Trophoblast cell (in vitro differentiated cells and primary cell): ENCODE measurements around the gene SOD2.

Source experiments
- DNase-seq, 2 donors: peaks; one replicate each; pipeline ENCODE4 v3.0.0-alpha.2; 2016
- H2AFZ ChIP-seq: 2 replicates; pipeline ENCODE4 v1.6.1; 2013; ENCODE audit warnings: low read length, moderate library complexity, mild to moderate bottlenecking; ENCODE audit not compliant: insufficient read depth, poor library complexity
- H2AK5ac ChIP-seq: 2 replicates; pipeline ENCODE4 v1.6.1; 2013; ENCODE audit warnings: mild to moderate bottlenecking, low read length
- H2BK120ac ChIP-seq: 2 replicates; pipeline ENCODE4 v1.6.1; 2013; ENCODE audit warnings: low read length, mild to moderate bottlenecking, moderate library complexity; ENCODE audit not compliant: insufficient read depth, poor library complexity
- H2BK12ac ChIP-seq: 2 replicates; pipeline ENCODE4 v1.6.1; 2013; ENCODE audit warnings: mild to moderate bottlenecking, low read length, moderate library complexity
- H2BK5ac ChIP-seq: 2 replicates; pipeline ENCODE4 v1.6.1; 2013; ENCODE audit warnings: low read length, low read depth, moderate library complexity, mild to moderate bottlenecking; ENCODE audit not compliant: poor library complexity
- H3K14ac ChIP-seq: 2 replicates; pipeline ENCODE4 v1.6.1; 2013; ENCODE audit warnings: mild to moderate bottlenecking, low read length
- H3K18ac ChIP-seq: 2 replicates; pipeline ENCODE4 v1.6.1; 2013; ENCODE audit warnings: mild to moderate bottlenecking, low read length
- H3K23ac ChIP-seq: 2 replicates; pipeline ENCODE4 v1.6.1; 2013; ENCODE audit warnings: low read length
- H3K27ac ChIP-seq: 2 replicates; pipeline ENCODE4 v1.5.1; 2013; ENCODE audit warnings: low read depth, mild to moderate bottlenecking, inconsistent platforms, low read length, moderate library complexity
- H3K27me3 ChIP-seq: 2 replicates; pipeline ENCODE4 v1.6.1; 2013; ENCODE audit warnings: inconsistent platforms, mild to moderate bottlenecking, low read length, moderate library complexity; ENCODE audit not compliant: insufficient read depth
- H3K36me3 ChIP-seq, 2 experiments: 1 replicate in 1 of 2; 2 replicates in 1 of 2; pipeline ENCODE4 v1.6.1; 2013; ENCODE audit warnings: low read length in 2 of 2, mild to moderate bottlenecking in 2 of 2, moderate library complexity in 1 of 2; ENCODE audit not compliant: insufficient read depth in 2 of 2, control insufficient read depth in 1 of 2
- H3K4ac ChIP-seq: 2 replicates; pipeline ENCODE4 v1.6.1; 2013; ENCODE audit warnings: low read depth, mild to moderate bottlenecking, low read length, moderate library complexity
- H3K4me1 ChIP-seq, 2 experiments: 1 replicate in 1 of 2; 2 replicates in 1 of 2; pipeline ENCODE4 v1.6.1; 2013; ENCODE audit warnings: low read length in 2 of 2, mild to moderate bottlenecking in 2 of 2, moderate library complexity in 1 of 2; ENCODE audit not compliant: insufficient read depth in 2 of 2, control insufficient read depth in 1 of 2
- H3K4me2 ChIP-seq: 2 replicates; pipeline ENCODE4 v1.6.1; 2013; ENCODE audit warnings: inconsistent platforms, mild to moderate bottlenecking, low read length, moderate library complexity
- H3K4me3 ChIP-seq: 2 replicates; pipeline ENCODE4 v1.5.1; 2013; ENCODE audit warnings: mild to moderate bottlenecking, low read depth, low read length, inconsistent platforms
- H3K79me1 ChIP-seq: one replicate; pipeline ENCODE4 v1.6.1; 2013; ENCODE audit warnings: low read length
- H3K79me2 ChIP-seq: 2 replicates; pipeline ENCODE4 v1.6.1; 2013; ENCODE audit warnings: low read length, mild to moderate bottlenecking; ENCODE audit not compliant: control insufficient read depth, insufficient read depth, poor library complexity
- H3K9ac ChIP-seq: 2 replicates; pipeline ENCODE4 v1.6.1; 2013; ENCODE audit warnings: mild to moderate bottlenecking, low read length
- H3K9me3 ChIP-seq: 2 replicates; pipeline ENCODE4 v1.6.1; 2013; ENCODE audit warnings: low read depth, mild to moderate bottlenecking, control low read depth, inconsistent platforms, low read length; ENCODE audit not compliant: insufficient read depth
- H4K12ac ChIP-seq: 2 replicates; pipeline ENCODE4 v1.6.1; 2013; ENCODE audit warnings: low read depth, mild to moderate bottlenecking, low read length, moderate library complexity
- H4K8ac ChIP-seq: 2 replicates; pipeline ENCODE4 v1.6.1; 2013; ENCODE audit warnings: low read depth, mild to moderate bottlenecking, low read length, moderate library complexity
- H4K91ac ChIP-seq: one replicate; pipeline ENCODE4 v1.6.1; 2013; ENCODE audit warnings: low read depth, mild to moderate bottlenecking, low read length, moderate library complexity
- WGBS: extraction: QIAGEN DNeasy Blood & Tissue Kit; methylation state at CpG from one replicate; pipeline ENCODE4 v1.1.7; 2013; ENCODE audit warnings: missing lambda C conversion rate; ENCODE audit not compliant: insufficient read length, insufficient coverage; ENCODE audit errors: extremely low coverage; 5-methylcytosine and 5-hydroxymethylcytosine counted together

The SOD2 gene

GRCh38 chr6:159684013-159684304, 9.1 kb downstream of the SOD2 start:
- no CpG with 5 or more reads among the region's 1 CpG for WGBS
- peaks cover 5 to 8% of the 10 kb centered on the region in 2 experiments for H3K36me3 ChIP-seq
- H3K4ac ChIP-seq, result no peak overlapping the region
- DNase-seq, result no peak
- no peak overlapping the region for H3K14ac ChIP-seq
- H3K4me3 ChIP-seq, result no peak overlapping the region
- H3K27me3 ChIP-seq, result no peaks in the 10 kb centered on the region
- no peak overlapping the region for H3K23ac ChIP-seq
- H2BK5ac ChIP-seq, result no peak overlapping the region
- no peak overlapping the region for H2AK5ac ChIP-seq
- no peaks in the 10 kb centered on the region for H3K9me3 ChIP-seq
- no peak overlapping the region for H3K27ac ChIP-seq
- H2BK12ac ChIP-seq, result no peak overlapping the region
- no peak overlapping the region for H4K8ac ChIP-seq
- no peak overlapping the region for H4K91ac ChIP-seq
- H2BK120ac ChIP-seq, result no peak overlapping the region
- no peak overlapping the region for H4K12ac ChIP-seq
- no peaks in the 10 kb centered on the region for H3K4me1 ChIP-seq
- H3K79me1 ChIP-seq, result no peaks in the 10 kb centered on the region
- H3K79me2 ChIP-seq, result no peaks in the 10 kb centered on the region
- no peak overlapping the region for H3K4me2 ChIP-seq
- H2AFZ ChIP-seq, result no peak overlapping the region
- no peak overlapping the region for H3K18ac ChIP-seq
- no peak overlapping the region for H3K9ac ChIP-seq

GRCh38 chr6:159682810-159683209, 10.2 kb downstream of the SOD2 start:
- no peak overlapping the region for H3K18ac ChIP-seq
- no peaks in the 10 kb centered on the region for H3K79me1 ChIP-seq
- no peak overlapping the region for H3K23ac ChIP-seq
- H3K9me3 ChIP-seq, result no peaks in the 10 kb centered on the region
- H3K14ac ChIP-seq, result no peak overlapping the region
- no peaks in the 10 kb centered on the region for H3K79me2 ChIP-seq
- WGBS, result no CpG with 5 or more reads among the region's 1 CpG
- H2BK12ac ChIP-seq, result no peak overlapping the region
- H2AFZ ChIP-seq, result no peak overlapping the region
- H3K4me2 ChIP-seq, result no peak overlapping the region
- no peak overlapping the region for H2BK5ac ChIP-seq
- H2AK5ac ChIP-seq, result no peak overlapping the region
- H4K12ac ChIP-seq, result no peak overlapping the region
- no peak overlapping the region for H4K8ac ChIP-seq
- H3K4ac ChIP-seq, result no peak overlapping the region
- H3K4me1 ChIP-seq, result no peaks in the 10 kb centered on the region
- no peak for DNase-seq
- no peaks in the 10 kb centered on the region for H3K27me3 ChIP-seq
- H3K4me3 ChIP-seq, result no peak overlapping the region
- H3K9ac ChIP-seq, result no peak overlapping the region
- H2BK120ac ChIP-seq, result no peak overlapping the region
- no peak overlapping the region for H4K91ac ChIP-seq
- H3K27ac ChIP-seq, result no peak overlapping the region
- H3K36me3 ChIP-seq, result peaks cover 5 to 7% of the 10 kb centered on the region in 2 experiments

- Histone ChIP-seq H3K27ac (no peak overlapping the region), H3K9me3 (no peaks in the 10 kb centered on the region), H3K79me1 (no peaks in the 10 kb centered on the region), H2BK12ac (no peak overlapping the region), H3K27me3 (no peaks in the 10 kb centered on the region), H3K23ac (no peak overlapping the region), H3K4me1 (no peaks in the 10 kb centered on the region), H2BK5ac (no peak overlapping the region), H3K36me3 (peaks cover 5 to 7% of the 10 kb centered on the region in 2 experiments), H2AK5ac (no peak overlapping the region), H2BK120ac (no peak overlapping the region), H4K91ac (no peak overlapping the region), H2AFZ (no peak overlapping the region), H3K18ac (no peak overlapping the region), H3K4ac (no peak overlapping the region), H4K8ac (no peak overlapping the region), H3K4me3 (no peak overlapping the region), H3K9ac (no peak overlapping the region), H3K4me2 (no peak overlapping the region), H3K79me2 (no peaks in the 10 kb centered on the region), H3K14ac (no peak overlapping the region), H4K12ac (no peak overlapping the region)
- no CpG with 5 or more reads among the region's 3 CpGs for WGBS
- DNase-seq, result no peak
These were observed 10.7 kb downstream of the SOD2 start for GRCh38 chr6:159682295-159682694.

- WGBS, result no CpG with 5 or more reads among the region's 10 CpGs
- Histone ChIP-seq H3K27ac (no peak overlapping the region), H2AFZ (no peak overlapping the region), H4K8ac (no peak overlapping the region), H3K4ac (no peak overlapping the region), H2BK120ac (no peak overlapping the region), H3K9me3 (no peaks in the 10 kb centered on the region), H2BK12ac (no peak overlapping the region), H3K18ac (no peak overlapping the region), H3K4me2 (no peak overlapping the region), H3K79me2 (no peaks in the 10 kb centered on the region), H2BK5ac (no peak overlapping the region), H3K4me1 (no peaks in the 10 kb centered on the region), H3K27me3 (no peaks in the 10 kb centered on the region), H3K36me3 (peaks cover 3 to 5% of the 10 kb centered on the region in 2 experiments), H3K14ac (no peak overlapping the region), H4K12ac (no peak overlapping the region), H3K23ac (no peak overlapping the region), H3K79me1 (no peaks in the 10 kb centered on the region), H3K4me3 (no peak overlapping the region), H4K91ac (no peak overlapping the region), H2AK5ac (no peak overlapping the region), H3K9ac (no peak overlapping the region)
- no peak for DNase-seq
These were observed 11.7 kb downstream of the SOD2 start for GRCh38 chr6:159681191-159681880.
